PC-3 (cell line): ENCODE measurements around the gene ZER1. TPM values are rescaled to one million over a fixed set of nuclear protein-coding genes. Genes with fewer than 3 reads are reported as not detected.

Experiments
- ATAC-seq: fragments of 200-7000 bp; cut with Tn5 transposase; 2 replicates; pipeline ENCODE4 v1.9.1; 2020; ENCODE audit warnings: mild to moderate bottlenecking, moderate library complexity
- BruUV-seq: library from RNA; stranded (reverse); fragments of 400-500 nt; replicated peaks from 2 replicates; lab custom pipeline; 2021; lab: Mats Ljungman, UMichigan
- CTCF ChIA-PET: fragments of 300-600 bp; sonication (Branson Sonifier 250); formaldehyde crosslinking; loops from one replicate; lab custom pipeline; 2022; ENCODE audit warnings: antibody characterized with exemption; lab: Charles Lee
- POLR2A ChIA-PET: fragments of 300-600 bp; sonication (Branson Sonifier 250); formaldehyde crosslinking; loops from one replicate; lab custom pipeline; 2022; ENCODE audit warnings: antibody characterized with exemption; ENCODE audit not compliant: unreplicated experiment; lab: Charles Lee
- DNase-seq: peaks from one replicate; pipeline ENCODE4 v3.0.0-alpha.2; 2015
- H2AFZ ChIP-seq: fragments of 300-600 bp; sonication (generic); 2 replicates; pipeline ENCODE4 v1.6.0; 2016; ENCODE audit warnings: antibody characterized with exemption, low read length
- H3F3A ChIP-seq: fragments of 300-600 bp; sonication (generic); one replicate; pipeline ENCODE4 v1.6.0; 2017; ENCODE audit warnings: antibody characterized with exemption, low read length, control low read depth, mild to moderate bottlenecking; ENCODE audit not compliant: unreplicated experiment
- H3K27ac ChIP-seq: fragments of 300-600 bp; sonication (generic); 2 replicates; pipeline ENCODE4 v1.5.1; 2016; ENCODE audit warnings: mild to moderate bottlenecking, low read length
- H3K27me3 ChIP-seq: fragments of 300-600 bp; sonication (generic); 2 replicates; pipeline ENCODE4 v1.6.1; 2016; ENCODE audit warnings: low read length, mixed read lengths
- H3K36me3 ChIP-seq: fragments of 300-600 bp; sonication (generic); 2 replicates; pipeline ENCODE4 v1.6.1; 2016; ENCODE audit warnings: low read depth, mixed run types, low read length, mixed read lengths
- H3K4me1 ChIP-seq: fragments of 300-600 bp; sonication (generic); 2 replicates; pipeline ENCODE4 v1.5.1; 2016; ENCODE audit warnings: low read length; ENCODE audit not compliant: insufficient read depth
- H3K4me2 ChIP-seq: fragments of 300-600 bp; sonication (generic); 2 replicates; pipeline ENCODE4 v1.6.0; 2016; ENCODE audit warnings: low read length
- H3K4me3 ChIP-seq: fragments of 300-600 bp; sonication (generic); 2 replicates; pipeline ENCODE4 v1.5.1; 2016; ENCODE audit warnings: mild to moderate bottlenecking, low read length, mixed read lengths
- H3K79me2 ChIP-seq: fragments of 300-600 bp; sonication (generic); 2 replicates; pipeline ENCODE4 v1.6.1; 2017; ENCODE audit warnings: low read length, mixed read lengths
- H3K9ac ChIP-seq: fragments of 300-600 bp; sonication (generic); 2 replicates; pipeline ENCODE4 v1.6.0; 2016; ENCODE audit warnings: mild to moderate bottlenecking, low read length
- H3K9me2 ChIP-seq: fragments of 300-600 bp; sonication (generic); replicated peaks from 2 replicates; pipeline ENCODE4 v1.6.1; 2016; ENCODE audit warnings: mixed run types, low read length, mixed read lengths
- H3K9me3 ChIP-seq: fragments of 300-600 bp; sonication (generic); 2 replicates; pipeline ENCODE4 v1.6.1; 2016; ENCODE audit warnings: low read length, mixed read lengths
- H4K20me1 ChIP-seq: fragments of 300-600 bp; sonication (generic); 2 replicates; pipeline ENCODE4 v1.6.1; 2016; ENCODE audit warnings: low read length, mixed read lengths
- CTCF ChIP-seq: fragments of 300-600 bp; sonication (generic); conservative IDR thresholded peaks from 2 replicates; pipeline ENCODE4 v1.5.1; 2017; ENCODE audit warnings: antibody characterized with exemption, low read depth, mild to moderate bottlenecking, low read length
- EZH2 ChIP-seq: fragments of 300-600 bp; sonication (generic); IDR thresholded peaks from one replicate; pipeline ENCODE4 v1.6.1; 2017; ENCODE audit warnings: antibody characterized with exemption, mild to moderate bottlenecking, low read length; ENCODE audit not compliant: unreplicated experiment
- EZH2phosphoT487 ChIP-seq: fragments of 300-600 bp; sonication (generic); IDR thresholded peaks from 2 replicates; pipeline ENCODE4 v1.6.1; 2018; ENCODE audit warnings: mild to moderate bottlenecking, antibody characterized with exemption, low read length, borderline replicate concordance
- intact Hi-C: fragments of 100-400 bp; cut with micrococcal nuclease; formaldehyde crosslinking; loops from 2 replicates; pipeline ENCODE4 v1.9.0; 2023
- total RNA-seq: library from RNA; depleted of rRNA; stranded (reverse); fragments of >200 nt; gene quantifications from 2 replicates; pipeline ENCODE4 v1.2.3, GENCODE V29; 2014

The ZER1 gene
- total RNA-seq, 1 experiment from 2014 or later: 20.6 TPM

GRCh38 chr9:128724744-128725211, 46.9 kb downstream of the ZER1 start:
- TF ChIP-seq EZH2: no peak
- no peak for TF ChIP-seq CTCF
- no peak for TF ChIP-seq EZH2phosphoT487
- H2AFZ ChIP-seq: peak overlapping the region; percentile 86
- H3K4me2 ChIP-seq: peak overlapping the region; percentile 91
- no peaks in the 10 kb centered on the region for H3F3A ChIP-seq
- ChIA-PET CTCF (interaction anchor here (0.6 to 1.0 kb wide), 3 partner anchors 9 to 689 kb away, joined by 3 to 10 read pairs (median 4); no protein-coding TSS in a partner anchor), POLR2A (interaction anchor here (0.6 kb wide), 1 partner anchor 94 kb away, joined by 3 read pairs; the partner anchor contains the start of gene ENDOG)
- no peak overlapping the region for H3K27ac ChIP-seq
- BruUV-seq: TSS peak; percentile 66
- H3K4me1 ChIP-seq: no peaks in the 10 kb centered on the region
- no peaks in the 10 kb centered on the region for H4K20me1 ChIP-seq
- H3K9me2 ChIP-seq: no peaks in the 10 kb centered on the region
- H3K4me3 ChIP-seq: peak overlapping the region; percentile 81
- no peaks in the 10 kb centered on the region for H3K36me3 ChIP-seq
- DNase-seq (peak; percentile 72), ATAC-seq (peak; percentile 64)
- intact Hi-C loops: no loop called here
- 0 out of 2 replicates have a peak, but pooled peaks cover 4% of the 10 kb centered on the region for H3K79me2 ChIP-seq
- H3K27me3 ChIP-seq: no peaks in the 10 kb centered on the region
- peak overlapping the region; percentile 45 for H3K9ac ChIP-seq
- no peaks in the 10 kb centered on the region for H3K9me3 ChIP-seq

DNA sequence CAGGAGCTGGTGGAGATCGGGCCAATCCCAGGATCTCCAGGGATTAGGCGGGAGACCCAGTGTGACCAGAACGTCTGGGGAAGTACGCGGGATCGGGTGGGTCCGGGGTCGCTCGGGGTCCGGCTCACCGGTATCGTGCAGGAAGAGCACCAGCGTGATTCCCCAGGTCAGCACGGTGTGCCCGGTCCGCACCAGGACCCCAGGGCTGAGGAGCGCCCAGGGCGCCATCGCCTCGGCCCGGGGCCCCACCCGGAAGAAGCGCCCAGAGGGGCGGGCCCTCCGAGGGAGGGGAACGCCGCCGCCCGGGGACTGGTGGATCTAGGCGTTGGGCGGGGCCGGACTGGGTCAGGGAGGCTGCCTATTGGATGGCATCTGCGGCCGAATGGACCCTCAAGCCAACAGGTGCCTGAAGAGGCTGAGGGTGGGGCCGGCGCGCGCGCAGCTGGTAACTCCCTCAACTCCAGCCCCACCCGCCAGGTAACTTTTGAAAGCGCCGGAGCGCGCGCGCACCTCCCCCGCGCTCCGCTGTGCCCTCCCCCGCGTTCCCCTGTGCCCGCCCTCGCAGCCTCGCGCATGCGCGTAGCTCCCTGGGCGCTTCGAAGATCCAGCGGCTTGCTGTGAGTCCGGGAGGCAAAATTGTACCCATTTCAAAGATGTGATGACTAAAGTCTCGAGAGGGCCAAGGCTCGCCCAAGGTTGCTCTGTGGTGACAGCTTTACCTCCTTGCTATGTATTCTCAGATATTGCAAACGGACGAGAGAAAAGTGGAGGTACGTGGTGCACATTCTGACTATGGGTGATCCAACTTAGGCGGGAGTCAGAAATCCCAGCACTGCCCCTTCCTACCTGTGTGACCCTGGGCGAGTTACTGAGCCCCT, 47.6 kb downstream of the ZER1 start, which contains the start of gene ZDHHC12:
Gene ZDHHC12, minus strand, starts transcription at position 262 of the 878 bp plus-strand sequence. Its CDS starts 34 bp downstream, at position 228.
- H3K9ac ChIP-seq: peak within 1 kb of the TSS; percentile 88
- H3K9me2 ChIP-seq: no peaks in the 10 kb centered on the region
- ChIA-PET CTCF (interaction anchor here (0.6 to 1.0 kb wide), 4 partner anchors 9 to 689 kb away, joined by 3 to 10 read pairs (median 4); no protein-coding TSS in a partner anchor), POLR2A (interaction anchor here (0.6 kb wide), 2 partner anchors 47 to 94 kb away, joined by 3 read pairs; partner anchors contain the start of gene ENDOG)
- no peaks in the 10 kb centered on the region for H3K4me1 ChIP-seq
- H3K4me3 ChIP-seq: peak within 1 kb of the TSS; percentile 81
- 0 out of 2 replicates have a peak, but pooled peaks cover 4% of the 10 kb centered on the region for H3K79me2 ChIP-seq
- H3K9me3 ChIP-seq: no peaks in the 10 kb centered on the region
- no peaks in the 10 kb centered on the region for H3F3A ChIP-seq
- DNase-seq: peak; percentile 95
- H4K20me1 ChIP-seq: no peaks in the 10 kb centered on the region
- TF ChIP-seq CTCF (no peak), EZH2phosphoT487 (no peak), EZH2 (no peak)
- peak within 1 kb of the TSS; percentile 92 for H2AFZ ChIP-seq
- H3K4me2 ChIP-seq: peak within 1 kb of the TSS; percentile 94
- no peak within 1 kb of the TSS for H3K27ac ChIP-seq
- H3K36me3 ChIP-seq: no peaks in the 10 kb centered on the region
- intact Hi-C loops: no loop called here
- BruUV-seq: no TSS peak
- ATAC-seq: peak; percentile 94
- no peaks in the 10 kb centered on the region for H3K27me3 ChIP-seq
